OCI-M1 (cell line): ENCODE results near the gene FREY1.
"Not testable (repeated sequence)": the region's sequence is repeated elsewhere in the genome, so short reads cannot be mapped to it uniquely, and the experiment has no call there.

Experiments used
- DNase-seq: peaks from one replicate; lab custom pipeline; 2025; lab: John Stamatoyannopoulos, UW

The FREY1 gene

DNA sequence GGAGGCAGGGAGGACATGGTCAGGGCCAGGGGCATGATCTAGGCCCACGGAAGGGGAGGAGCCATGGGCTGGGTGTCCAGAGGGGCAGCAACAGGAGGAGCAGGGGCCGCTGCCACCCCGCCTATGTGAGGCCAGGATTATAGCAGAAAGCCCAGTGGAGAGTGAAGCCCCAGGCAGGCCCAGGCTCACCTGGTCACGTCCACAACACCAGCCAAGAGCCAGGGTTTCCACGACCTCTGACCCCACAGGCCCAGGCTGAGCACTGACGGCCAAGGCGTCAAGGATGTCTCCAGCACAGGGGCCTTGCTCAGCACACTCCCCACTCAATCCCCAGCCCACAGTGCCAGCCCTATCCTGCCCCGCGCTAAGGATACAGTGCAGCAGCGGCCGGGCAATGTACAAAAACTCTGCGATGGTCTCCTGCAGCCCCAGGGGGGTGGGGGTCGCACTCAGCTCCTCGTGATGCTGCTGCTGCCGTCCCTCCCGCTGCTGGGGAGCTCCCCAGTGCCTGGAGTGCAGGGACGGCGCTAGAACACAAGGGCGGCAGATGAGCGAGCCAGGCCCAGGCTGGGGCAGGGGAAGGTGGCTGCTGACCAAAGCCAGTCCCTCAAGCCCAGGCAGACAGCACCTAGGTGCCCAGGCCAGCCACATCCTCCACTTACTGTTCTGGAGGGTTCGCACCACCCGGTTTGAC, 7.0 kb upstream of the FREY1 start:
- DNase-seq: no peak

DNA sequence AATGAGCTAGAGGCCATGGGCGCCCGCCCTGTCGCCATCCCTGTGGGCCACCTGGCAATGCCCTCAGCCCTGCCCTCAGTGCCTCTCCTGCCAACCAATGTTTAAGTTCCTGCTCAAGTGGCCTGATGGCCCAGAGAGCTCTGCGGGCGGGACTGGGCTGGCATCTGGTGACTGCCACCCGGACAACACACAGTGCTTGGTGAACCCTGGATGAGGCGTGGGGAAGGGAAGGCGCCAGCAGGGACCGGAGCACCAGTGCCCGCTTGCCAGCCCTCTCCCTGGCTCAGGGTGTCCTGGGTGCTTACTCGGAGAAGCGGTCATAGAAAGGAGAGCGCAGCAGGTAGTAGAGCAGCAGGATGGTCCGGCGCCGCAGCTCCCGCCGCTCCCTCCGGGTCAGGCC, 6.4 kb upstream of the FREY1 start:
- DNase-seq: no peak

DNA sequence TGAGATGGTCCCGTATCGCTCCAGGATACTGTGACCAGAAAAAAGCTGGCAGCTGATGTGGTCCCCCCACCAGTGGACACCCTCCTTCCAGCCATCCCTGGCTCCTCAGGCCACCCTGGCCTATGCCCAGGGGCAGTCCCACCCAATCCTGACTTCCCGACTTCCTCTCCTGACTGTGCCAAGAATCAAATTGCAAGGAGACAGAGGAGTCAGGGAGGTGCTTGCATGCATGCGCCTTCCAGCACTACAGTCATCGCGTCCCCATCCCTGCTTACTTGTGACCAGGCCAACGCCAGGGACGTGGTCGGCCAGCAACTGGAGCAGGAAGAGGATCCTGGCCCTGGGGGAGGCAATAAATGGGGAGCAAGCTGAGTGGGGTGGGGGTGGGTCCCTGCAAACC, 3.6 kb upstream of the FREY1 start:
- no peak for DNase-seq

DNA sequence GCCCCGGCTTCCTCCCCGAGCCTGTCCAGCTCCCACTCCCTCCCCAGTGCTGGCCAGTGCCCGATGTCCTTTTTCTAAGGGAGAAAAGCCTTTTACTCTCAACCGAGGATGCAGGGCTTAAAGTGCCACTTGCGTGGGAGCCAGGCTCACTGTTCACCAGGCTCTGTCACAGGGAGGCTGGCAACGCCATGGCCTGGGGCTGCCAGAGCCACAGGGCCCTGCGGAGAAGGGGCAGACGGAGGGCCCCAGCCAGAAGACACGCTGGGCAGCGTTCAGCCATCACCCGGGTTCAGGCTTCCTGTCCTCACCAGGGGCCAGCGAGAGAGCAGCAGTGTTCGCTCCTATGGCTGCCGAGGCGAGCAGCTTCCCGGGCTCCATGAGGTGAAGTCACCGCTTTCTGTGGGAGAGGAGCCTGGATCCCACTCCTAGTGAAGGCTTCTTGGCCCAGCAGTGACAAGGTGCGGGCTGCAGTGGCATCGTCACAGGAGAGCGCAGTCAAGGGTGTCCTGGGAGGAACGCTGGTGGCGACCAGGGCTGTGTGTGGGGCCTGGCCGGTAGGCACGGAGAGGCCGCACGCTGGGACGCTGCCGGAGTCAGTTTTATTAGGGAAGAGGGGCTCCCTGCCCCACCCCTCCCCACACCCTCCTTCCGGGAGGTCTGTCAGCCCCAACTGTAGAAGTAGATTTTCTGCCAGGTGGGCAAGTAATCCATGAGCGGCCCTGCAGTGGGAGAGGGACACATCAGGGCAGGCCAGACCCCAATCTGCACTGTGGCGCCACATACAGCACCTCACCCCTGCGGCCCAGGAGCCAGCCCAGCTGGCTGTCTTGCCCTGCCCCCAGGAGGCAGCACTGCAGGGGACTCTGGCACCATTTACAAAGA, 2.8 kb upstream of the FREY1 start:
- DNase-seq: no peak

DNA sequence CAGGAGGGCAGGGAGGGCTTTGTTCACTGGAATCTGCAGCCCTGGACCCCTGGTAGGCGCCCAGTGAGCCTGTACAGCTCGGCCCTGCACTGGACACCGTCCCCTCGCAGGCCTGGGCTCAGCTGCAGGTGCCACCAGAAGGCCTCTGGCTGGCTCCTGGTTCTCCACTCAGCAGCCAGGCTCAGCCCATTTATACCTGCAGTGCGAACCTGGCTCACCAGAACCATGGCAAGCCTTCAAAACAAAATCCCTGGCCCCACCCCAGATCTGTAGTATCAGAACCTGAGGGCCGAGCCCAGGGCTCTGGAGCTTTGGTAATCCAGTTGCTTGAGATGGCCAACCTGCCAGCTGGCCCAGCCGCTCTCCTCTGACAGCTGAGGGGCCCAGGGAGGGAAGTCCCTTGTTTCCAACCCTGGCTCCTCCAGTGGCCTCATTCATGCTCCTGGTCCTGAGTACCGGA, 870 bp upstream of the FREY1 start:
- DNase-seq: no peak

DNA sequence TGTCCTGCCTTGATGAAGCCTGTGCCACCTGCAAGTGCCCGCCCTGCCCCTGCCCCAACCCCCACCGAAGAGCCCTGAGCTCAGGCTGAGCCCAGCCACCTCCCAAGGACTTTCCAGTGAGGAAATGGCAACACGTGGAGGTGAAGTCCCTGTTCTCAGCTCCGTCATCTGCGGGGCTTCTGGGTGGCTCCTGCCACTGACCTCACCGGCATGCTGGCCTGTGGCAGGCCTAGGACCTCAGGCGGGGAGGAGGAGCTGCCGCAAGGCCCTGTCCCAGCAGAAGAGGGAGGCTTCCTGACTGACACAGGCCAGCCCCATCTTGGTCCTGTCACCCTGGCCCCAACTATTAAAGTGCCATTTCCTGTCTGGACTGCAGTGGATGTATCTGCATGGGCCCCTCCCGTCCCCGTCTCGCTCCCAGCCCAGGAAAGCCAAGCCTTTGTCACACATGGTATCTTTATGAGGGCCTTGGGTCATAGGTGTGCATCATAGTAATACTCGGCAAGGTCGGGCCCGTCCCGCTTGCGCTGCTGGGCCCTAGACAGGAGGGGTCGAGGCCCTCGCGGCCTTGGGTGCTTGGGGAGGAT, 882 bp downstream of the FREY1 start:
- no peak for DNase-seq

DNA sequence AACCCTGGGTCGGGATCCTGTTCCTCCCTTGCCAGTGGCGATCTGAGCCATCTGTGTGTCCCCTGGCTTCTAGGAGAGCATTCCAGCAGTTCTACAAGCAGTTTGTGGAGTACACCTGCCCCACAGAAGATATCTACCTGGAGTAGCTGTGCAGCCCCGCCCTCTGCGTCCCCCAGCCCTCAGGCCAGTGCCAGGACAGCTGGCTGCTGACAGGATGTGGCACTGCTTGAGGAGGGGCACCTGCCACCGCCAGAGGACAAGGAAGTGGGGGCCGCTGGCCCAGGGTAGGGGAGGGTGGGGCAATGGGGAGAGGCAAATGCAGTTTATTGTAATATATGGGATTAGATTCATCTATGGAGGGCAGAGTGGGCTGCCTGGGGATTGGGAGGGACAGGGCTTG, 1.5 kb downstream of the FREY1 start:
- DNase-seq: not testable (repeated sequence)

DNA sequence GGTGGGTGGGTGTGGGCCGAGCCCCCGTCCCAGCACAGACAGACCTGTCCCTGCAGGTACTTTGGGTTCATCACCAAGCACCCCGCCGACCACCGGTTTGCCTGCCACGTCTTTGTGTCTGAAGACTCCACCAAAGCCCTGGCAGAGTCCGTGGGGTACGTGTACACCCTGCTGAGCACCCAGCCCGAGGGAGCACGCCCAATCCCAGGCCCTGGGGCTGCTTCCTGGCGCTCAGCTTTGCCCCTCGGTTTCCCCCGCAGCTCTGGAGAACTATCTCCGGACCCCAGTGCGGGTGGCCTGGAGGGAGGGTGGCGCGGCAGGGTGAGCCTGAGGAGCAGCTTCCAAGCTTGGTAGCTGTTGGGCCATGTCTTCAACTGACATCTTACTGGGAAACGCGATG, 2.0 kb downstream of the FREY1 start:
- DNase-seq: no peak

DNA sequence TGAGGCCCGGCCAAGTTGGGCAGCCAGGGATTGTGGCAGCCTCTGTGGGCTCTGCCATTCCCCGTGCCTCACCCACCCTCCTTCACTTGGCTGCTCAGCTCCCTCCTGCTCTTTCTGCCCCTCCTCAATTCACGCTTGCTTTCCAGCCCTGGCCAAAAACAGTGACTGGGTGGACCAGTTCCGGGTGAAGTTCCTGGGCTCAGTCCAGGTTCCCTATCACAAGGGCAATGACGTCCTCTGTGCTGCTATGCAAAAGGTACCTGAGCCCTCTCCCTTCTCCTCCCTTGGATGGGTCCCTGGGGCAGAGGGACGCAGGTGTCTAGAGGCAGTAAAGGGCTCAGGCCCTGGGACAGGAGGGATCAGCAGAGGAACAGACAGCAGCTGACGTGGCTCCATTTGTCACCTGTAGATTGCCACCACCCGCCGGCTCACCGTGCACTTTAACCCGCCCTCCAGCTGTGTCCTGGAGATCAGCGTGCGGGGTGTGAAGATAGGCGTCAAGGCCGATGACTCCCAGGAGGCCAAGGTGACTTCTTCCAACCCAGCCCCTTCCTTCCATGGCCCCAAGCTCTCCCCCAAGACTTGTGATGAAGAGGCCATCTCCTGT, 2.7 kb downstream of the FREY1 start:
- DNase-seq: no peak

DNA sequence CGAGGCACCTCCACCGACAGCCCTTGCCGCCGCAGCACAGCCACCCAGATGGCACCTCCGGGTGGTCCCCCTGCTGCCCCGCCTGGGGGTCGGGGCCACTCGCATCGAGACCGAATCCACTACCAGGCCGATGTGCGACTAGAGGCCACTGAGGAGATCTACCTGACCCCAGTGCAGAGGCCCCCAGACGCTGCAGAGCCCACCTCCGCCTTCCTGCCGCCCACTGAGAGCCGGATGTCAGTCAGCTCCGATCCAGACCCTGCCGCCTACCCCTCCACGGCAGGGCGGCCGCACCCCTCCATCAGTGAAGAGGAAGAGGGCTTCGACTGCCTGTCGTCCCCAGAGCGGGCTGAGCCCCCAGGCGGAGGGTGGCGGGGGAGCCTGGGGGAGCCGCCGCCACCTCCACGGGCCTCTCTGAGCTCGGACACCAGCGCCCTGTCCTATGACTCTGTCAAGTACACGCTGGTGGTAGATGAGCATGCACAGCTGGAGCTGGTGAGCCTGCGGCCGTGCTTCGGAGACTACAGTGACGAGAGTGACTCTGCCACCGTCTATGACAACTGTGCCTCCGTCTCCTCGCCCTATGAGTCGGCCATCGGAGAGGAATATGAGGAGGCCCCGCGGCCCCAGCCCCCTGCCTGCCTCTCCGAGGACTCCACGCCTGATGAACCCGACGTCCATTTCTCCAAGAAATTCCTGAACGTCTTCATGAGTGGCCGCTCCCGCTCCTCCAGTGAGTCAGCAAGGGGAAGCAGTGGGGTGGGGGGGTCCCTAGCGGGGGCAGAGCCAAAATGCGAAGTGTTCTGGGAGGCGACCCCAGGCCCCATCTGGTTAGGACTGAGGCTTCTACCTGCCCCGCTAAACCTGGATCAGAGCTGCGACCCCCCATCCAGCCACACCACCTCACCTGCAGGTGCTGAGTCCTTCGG, 4.4 kb downstream of the FREY1 start:
- no peak for DNase-seq

DNA sequence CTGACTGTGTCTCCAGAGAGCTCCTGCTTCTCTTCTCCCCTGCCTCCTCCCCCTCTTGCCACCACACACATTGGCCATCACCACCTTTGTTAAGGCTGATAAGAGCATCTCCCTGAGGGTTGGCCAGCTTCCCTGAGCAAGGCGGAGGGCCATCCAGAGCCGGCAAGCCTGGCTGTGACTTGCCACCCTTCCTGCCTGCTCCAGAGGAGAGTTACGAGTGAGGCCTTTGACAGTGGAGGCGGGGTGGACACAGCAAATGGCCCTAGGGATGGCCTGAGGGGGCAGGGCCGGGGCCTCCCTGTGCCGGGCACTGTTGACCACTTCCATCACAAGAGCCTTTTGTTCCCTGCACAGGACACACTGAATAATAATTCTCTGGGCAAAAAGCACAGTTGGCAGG, 5.4 kb downstream of the FREY1 start:
- DNase-seq: no peak

DNA sequence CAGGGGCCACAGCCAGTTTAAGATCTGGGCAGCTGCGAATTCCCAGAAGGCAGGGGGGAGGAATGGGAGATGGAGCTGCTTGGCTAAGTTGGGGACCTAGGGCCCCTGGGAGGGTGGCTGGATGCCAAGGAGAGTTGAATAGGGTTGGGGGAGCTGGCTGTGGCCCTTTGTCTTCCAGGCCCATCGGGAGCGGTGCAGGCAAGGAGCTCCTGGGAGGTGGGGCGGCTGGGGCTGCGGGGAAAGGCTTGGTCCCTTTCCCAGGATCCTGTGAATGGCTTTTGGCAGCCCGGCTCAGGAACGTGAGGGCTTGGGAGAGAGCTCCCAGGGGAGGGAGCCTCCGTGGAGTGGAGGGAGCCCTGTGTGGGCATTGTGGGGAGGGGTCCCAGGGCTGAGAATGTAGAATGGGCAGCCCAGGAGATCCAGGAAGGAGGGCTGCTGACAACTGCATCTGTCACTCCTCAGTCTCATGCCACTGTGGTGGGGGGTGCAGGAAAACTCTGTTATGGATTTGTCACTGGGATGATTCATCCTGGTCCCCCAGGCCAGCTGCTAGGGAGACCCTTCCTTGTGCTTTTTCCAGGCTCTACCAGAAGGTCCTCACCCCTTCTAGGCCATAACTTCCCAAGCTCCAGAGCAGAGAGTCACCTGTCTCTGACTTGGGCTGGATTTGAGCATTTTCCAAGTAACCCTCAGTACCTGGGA, 6.0 kb downstream of the FREY1 start:
- DNase-seq: no peak

DNA sequence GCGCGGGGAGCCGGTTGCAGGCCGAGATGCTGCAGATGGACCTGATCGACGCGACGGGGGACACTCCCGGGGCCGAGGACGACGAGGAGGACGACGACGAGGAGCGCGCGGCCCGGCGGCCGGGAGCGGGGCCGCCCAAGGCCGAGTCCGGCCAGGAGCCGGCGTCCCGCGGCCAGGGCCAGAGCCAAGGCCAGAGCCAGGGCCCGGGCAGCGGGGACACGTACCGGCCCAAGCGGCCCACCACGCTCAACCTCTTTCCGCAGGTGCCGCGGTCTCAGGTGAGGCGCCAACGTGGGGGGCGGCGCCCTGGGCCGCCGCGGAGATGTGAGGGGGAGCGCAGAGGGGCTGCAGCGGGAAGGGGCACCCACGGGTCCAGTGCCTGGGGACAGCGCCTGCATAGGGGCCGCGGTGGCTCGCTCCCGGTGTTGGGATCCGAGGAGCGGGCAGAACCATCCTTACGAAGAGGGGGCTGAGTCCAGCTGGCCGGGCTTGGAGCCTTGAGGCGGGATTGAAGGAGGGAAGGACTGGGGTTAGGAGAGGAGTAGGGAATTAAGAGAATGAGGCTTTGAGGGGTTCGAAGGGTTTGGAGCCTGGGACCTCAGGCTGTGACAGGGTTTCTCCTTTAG, 6.8 kb downstream of the FREY1 start:
- DNase-seq: not testable (repeated sequence)

DNA sequence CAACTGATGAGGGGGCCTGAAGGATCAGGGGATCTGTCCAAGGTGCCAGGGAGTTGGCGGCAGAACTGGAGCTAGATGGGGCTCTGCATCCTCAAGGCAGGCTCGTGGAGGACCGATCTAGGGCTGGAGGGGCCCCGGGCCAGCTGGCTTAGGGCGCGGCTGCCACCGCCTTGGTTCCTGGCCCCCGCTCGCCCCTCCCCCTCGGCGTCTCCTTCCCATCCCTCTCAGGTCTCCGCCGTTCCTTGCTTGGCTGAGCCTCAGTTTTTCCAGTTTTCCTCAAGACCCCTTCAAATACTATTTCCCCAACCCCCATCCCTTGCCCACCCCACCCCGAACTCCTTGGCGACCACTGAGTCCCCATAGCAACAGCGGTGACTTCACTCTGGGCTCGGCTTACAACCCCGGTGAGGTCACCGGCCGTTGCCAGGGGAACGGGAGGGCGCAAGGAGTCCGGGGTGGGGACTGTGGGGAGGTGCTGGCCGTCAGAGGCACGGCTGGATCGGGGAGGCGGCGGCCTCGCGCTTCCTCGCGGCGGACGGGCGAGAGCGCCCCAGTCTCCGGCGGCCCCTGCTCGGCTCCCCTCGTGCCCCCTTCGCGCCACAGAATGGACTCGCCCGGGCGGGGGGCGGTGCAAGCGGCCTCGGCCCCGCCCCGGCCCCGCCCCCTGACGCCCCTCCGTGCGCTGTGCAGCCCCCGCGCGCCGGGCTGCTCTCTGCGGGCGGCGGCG, 7.5 kb downstream of the FREY1 start:
- peak; percentile 60 for DNase-seq

DNA sequence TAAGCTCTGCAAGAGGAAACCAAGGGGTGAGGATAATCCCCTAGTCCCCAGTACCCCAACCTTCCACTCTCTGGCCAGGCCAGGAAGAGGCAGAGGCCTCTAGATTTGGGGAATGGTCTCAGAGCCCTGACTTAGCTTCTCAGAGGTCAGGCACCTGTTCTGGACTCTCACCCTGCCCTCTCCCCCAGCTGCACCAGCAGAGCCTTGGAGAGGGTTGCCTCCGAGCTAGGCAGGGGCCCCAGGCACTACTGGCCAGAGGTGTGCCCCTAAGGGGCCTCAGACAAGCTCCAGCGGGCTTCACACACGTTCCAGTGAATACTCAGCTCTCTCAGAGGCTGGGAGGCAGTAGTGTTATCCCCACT, 8.0 kb downstream of the FREY1 start:
- no peak for DNase-seq

DNA sequence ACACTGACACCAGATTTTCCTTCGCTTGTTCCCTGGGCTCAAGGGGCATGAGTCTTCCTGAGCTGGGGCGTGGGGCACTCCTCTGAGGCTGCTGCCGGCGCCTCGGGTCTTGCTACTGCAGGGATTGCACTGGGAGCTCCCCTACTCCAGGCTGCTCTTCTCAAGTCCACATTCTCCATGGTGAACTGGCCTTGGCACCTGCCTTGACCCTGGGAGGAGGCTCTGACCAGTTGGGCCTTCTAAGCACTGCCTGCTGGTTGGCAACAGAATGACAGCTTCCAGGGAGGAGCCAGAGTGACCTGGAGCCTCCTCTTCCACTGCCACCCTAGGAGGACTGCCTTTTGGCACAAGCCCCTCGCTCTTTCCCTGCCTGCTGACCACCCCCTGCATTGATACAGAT, 9.5 kb downstream of the FREY1 start:
- no peak for DNase-seq

DNA sequence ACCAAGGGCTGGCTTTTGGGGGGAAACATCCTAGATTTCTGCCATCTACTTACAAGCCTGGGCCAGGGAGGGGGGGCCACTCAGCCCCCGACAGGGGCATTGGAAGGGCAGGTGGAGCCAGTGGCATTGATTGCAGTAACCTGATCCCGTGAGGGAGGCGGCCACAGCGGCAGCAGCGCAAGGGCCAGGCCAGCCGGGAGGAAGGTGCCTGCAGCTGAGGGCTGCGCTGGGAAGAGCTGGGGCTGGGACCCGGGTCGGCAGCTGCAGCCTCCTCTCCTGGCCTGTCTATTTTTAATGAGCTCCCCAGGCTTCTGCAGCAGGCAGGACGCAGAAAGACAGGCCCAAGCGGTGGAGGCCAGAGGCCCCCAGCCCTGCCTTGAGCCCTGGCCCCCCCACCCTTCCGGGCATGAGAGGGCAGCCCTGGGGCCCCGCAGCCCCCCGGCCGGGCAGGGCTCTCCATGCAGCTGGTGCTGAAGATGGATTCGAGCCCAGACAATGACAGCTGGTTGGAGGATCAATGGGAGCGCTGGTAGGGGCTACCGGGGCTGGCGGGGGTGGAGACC, 10.6 kb downstream of the FREY1 start:
- no peak for DNase-seq

DNA sequence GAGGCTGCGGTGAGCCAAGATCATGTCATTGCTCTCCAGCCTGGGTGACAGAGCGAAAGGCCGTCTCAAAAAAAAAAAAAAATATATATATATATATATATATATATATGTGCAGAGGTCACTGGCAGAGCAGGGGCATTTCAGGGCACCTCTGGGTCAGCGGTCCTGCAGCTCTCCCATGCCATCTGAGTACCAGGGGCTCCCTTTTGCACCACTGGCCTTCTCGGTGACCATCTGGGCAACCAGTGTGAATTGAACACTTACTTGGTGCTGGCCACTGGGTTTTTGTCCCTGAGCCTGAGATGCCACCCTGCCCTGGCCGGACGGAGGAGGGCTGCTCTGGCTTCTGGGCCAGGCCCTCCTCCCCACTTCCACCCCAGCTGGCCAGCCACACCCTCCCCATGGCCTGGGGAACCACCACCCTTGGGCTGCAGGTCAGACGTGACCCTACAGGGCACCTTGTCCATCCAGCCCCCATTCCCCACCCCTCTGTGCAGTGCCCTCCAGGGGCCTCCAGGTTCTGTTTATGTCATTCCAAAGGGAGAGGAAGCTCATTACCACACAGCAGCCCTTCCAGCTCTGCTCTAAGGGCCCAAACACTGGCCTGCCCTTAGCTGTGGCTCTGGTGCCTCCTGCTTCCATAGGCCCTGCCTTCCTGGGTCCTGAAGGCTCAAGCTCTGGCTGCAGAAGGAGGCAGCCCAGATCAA, 11.4 kb downstream of the FREY1 start:
- no peak for DNase-seq
